Measurements from ENCODE around the gene SPINT4.

- no peak for TF ChIP-seq CTCF (IDR thresholded peaks at IDR 0.05; ENCODE audit: insufficient read depth, low read length)
- TF ChIP-seq, protein P1, sequence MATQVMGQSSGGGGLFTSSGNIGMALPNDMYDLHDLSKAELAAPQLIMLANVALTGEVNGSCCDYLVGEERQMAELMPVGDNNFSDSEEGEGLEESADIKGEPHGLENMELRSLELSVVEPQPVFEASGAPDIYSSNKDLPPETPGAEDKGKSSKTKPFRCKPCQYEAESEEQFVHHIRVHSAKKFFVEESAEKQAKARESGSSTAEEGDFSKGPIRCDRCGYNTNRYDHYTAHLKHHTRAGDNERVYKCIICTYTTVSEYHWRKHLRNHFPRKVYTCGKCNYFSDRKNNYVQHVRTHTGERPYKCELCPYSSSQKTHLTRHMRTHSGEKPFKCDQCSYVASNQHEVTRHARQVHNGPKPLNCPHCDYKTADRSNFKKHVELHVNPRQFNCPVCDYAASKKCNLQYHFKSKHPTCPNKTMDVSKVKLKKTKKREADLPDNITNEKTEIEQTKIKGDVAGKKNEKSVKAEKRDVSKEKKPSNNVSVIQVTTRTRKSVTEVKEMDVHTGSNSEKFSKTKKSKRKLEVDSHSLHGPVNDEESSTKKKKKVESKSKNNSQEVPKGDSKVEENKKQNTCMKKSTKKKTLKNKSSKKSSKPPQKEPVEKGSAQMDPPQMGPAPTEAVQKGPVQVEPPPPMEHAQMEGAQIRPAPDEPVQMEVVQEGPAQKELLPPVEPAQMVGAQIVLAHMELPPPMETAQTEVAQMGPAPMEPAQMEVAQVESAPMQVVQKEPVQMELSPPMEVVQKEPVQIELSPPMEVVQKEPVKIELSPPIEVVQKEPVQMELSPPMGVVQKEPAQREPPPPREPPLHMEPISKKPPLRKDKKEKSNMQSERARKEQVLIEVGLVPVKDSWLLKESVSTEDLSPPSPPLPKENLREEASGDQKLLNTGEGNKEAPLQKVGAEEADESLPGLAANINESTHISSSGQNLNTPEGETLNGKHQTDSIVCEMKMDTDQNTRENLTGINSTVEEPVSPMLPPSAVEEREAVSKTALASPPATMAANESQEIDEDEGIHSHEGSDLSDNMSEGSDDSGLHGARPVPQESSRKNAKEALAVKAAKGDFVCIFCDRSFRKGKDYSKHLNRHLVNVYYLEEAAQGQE (IDR thresholded peaks at IDR 0.05; ENCODE audit: insufficient replicate concordance, low read depth), result no peak
- no peak for TF ChIP-seq GABPA (IDR thresholded peaks at IDR 0.05; ENCODE audit: low read depth)
- no peak for TF ChIP-seq POLR2AphosphoS5 (IDR thresholded peaks at IDR 0.05; ENCODE audit: low read depth)
These were observed at the start of gene SPINT4 for GRCh38 chr20:45722047-45722446.
